22Rv1 (cell line): ENCODE results near the gene CHL1.

ENCODE experiments used
- CTCF ChIP-seq: fragments of 450-650 bp; IDR thresholded peaks from 2 replicates; pipeline ENCODE4 v1.5.1; 2017; ENCODE audit warnings: mild to moderate bottlenecking
- ZFX ChIP-seq: fragments of 450-650 bp; IDR thresholded peaks from 2 replicates; pipeline ENCODE4 v1.6.1; 2017; ENCODE audit warnings: antibody characterized with exemption, borderline replicate concordance

GRCh38 chr3:197828-198491 is 1.4 kb downstream of the CHL1 start:
- TF ChIP-seq CTCF (no peak), ZFX (no peak)
